ENCODE measurements around the gene SFI1. TPM values are rescaled to one million over a fixed set of nuclear protein-coding genes. Genes with fewer than 3 reads are reported as not detected.
A peak's percentile ranks its signal among the peaks of the same experiment; 100 is the strongest.

Gene SFI1
- total and polyA plus RNA-seq, 4 donors: 14.0 to 46.0 (median 32.7) TPM

DNA sequence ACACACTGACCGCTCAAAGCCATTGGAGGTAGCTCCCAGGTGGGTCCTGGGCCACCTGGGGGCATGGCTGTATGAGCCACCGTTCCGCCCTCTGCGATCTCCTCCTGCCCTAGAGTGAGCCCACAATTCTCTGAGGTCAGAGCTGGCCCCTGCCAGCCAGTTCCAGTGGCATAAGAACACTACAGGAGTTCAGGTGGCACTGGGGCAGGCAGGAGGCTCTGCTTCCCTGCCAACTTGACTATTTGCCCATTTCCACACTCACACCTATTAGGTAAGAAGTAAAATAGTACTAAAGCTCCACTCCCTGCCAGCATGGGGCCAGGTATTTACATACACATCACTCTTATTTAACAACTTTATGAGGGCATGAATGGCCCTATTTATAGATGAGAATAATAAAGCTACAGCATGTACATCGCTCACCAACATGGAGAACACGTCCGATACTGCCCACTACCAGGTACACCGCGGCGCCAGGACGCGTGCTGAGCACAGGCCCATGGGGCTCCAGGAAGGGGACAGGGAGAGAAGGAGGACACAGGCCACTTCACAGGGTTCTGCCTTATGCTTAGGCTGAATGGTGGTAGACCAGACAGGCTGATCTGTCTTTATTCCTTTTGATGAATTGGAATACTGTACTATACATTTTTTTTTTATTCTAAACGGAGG lies 139.4 kb downstream of the SFI1 start:
- no peak overlapping the region for H3K4me3 ChIP-seq
- WGBS, 2 donors: 78 to 86% methylated on average over 13 of the region's 13 CpGs
- H3K9me3 ChIP-seq (ENCODE audit: control insufficient read depth in 4 of 4, insufficient read depth in 3 of 4, low read length in 3 of 4): no peaks in the 10 kb centered on the region
- TF ChIP-seq, protein P1, sequence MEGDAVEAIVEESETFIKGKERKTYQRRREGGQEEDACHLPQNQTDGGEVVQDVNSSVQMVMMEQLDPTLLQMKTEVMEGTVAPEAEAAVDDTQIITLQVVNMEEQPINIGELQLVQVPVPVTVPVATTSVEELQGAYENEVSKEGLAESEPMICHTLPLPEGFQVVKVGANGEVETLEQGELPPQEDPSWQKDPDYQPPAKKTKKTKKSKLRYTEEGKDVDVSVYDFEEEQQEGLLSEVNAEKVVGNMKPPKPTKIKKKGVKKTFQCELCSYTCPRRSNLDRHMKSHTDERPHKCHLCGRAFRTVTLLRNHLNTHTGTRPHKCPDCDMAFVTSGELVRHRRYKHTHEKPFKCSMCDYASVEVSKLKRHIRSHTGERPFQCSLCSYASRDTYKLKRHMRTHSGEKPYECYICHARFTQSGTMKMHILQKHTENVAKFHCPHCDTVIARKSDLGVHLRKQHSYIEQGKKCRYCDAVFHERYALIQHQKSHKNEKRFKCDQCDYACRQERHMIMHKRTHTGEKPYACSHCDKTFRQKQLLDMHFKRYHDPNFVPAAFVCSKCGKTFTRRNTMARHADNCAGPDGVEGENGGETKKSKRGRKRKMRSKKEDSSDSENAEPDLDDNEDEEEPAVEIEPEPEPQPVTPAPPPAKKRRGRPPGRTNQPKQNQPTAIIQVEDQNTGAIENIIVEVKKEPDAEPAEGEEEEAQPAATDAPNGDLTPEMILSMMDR (IDR thresholded peaks at IDR 0.05; ENCODE audit: control extremely low read depth, extremely low read depth): no peak
- no peak for ATAC-seq (ENCODE audit: insufficient read depth, low FRiP score)
- H3K9ac ChIP-seq (ENCODE audit: insufficient read depth in 1 of 2, low read length in 2 of 2): no peak overlapping the region
- peaks cover 0 to 3% (median 0%) of the 10 kb centered on the region in 4 donors for H3K36me3 ChIP-seq (ENCODE audit: control insufficient read depth in 4 of 4, insufficient read depth in 4 of 4, low read length in 4 of 4)
- DNase-seq: no peak
- no peaks in the 10 kb centered on the region for H3K27me3 ChIP-seq (ENCODE audit: control insufficient read depth in 3 of 3, insufficient read depth in 3 of 3, low read length in 2 of 3)
- H3K4me1 ChIP-seq (ENCODE audit: control insufficient read depth in 5 of 5, insufficient read depth in 5 of 5, low read length in 5 of 5): peaks cover 0 to 7% (median 0%) of the 10 kb centered on the region in 5 donors
- peak overlapping the region in 1 of 2 donors; percentile 75 for H3K27ac ChIP-seq (ENCODE audit: low read depth in 1 of 2, low read length in 1 of 2)

DNA sequence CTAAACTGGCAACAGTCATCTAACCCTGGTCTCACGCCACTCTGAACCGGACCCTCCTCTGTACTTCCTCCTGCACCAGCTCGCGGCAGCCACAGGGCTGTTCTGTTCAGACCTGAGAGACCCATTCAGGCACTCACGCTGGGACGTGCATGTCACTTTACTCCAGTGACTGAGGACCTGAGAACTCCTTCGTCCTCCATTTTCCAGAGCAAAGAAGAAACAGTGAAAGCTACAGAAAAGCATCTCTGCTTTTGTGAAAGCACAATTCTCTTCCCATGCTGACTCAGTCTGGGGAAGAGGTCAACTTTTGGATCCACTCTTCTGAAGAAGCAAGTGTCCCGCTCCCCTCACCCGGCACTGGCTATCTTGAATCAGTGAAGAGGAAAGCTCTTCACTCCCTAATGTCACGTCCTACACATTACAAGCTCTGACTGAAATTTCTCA lies 141.1 kb downstream of the SFI1 start:
- no peaks in the 10 kb centered on the region for H3K4me1 ChIP-seq (ENCODE audit: control insufficient read depth in 5 of 5, insufficient read depth in 5 of 5, low read length in 5 of 5)
- H3K27me3 ChIP-seq (ENCODE audit: control insufficient read depth in 3 of 3, insufficient read depth in 3 of 3, low read length in 2 of 3): no peaks in the 10 kb centered on the region
- no peak overlapping the region for H3K9ac ChIP-seq (ENCODE audit: insufficient read depth in 1 of 2, low read length in 2 of 2)
- peaks cover 0 to 4% (median 1%) of the 10 kb centered on the region in 4 donors for H3K36me3 ChIP-seq (ENCODE audit: control insufficient read depth in 4 of 4, insufficient read depth in 4 of 4, low read length in 4 of 4)
- TF ChIP-seq, protein P1 (IDR thresholded peaks at IDR 0.05; ENCODE audit: control extremely low read depth, extremely low read depth): no peak
- H3K9me3 ChIP-seq (ENCODE audit: control insufficient read depth in 4 of 4, insufficient read depth in 3 of 4, low read length in 3 of 4): no peaks in the 10 kb centered on the region
- peak overlapping the region; percentile 15 to 92 for H3K27ac ChIP-seq (ENCODE audit: low read depth in 1 of 2, low read length in 1 of 2)
- WGBS, 2 donors: 34 to 56% methylated on average over 10 of the region's 10 CpGs
- no peak overlapping the region for H3K4me3 ChIP-seq
- DNase-seq (no peak), ATAC-seq (ENCODE audit: insufficient read depth, low FRiP score) (peak; percentile 39)

DNA sequence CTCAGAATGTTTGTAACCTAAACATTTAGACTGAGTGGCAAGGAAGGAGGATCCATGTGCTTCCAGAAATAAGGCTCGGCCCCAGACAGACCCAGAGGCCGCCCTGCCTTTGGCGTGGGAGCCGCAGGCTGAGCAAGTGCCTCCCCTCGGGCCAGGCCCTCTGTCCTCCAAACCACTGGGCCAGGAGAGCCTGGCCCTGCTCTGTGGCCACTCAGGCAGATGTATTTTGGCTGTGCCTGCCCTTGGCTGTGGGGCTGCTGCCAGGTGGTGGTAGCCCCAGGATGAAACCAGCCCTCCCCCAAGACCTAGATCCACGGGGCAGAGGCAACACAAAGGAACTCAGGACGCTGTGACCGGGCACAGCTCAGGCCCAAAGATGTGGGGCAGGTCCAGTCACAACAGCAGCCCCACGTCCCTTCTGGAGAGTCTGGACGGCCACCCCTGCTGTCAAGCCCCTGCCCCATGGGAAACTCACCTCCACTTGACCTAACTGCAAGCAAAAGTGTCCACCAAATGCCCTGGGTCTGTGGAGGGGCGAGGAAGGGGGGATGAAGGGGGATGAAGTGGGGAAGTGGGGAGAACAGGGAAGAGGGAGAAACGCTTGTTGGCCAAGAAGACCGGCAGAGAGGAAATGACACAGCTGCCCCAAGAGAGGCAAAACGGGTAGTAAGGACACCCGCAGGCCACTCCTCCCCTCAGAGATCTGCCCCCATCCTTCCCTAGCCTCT lies 141.7 kb downstream of the SFI1 start:
- peaks cover 0 to 4% (median 0%) of the 10 kb centered on the region in 4 donors for H3K36me3 ChIP-seq (ENCODE audit: control insufficient read depth in 4 of 4, insufficient read depth in 4 of 4, low read length in 4 of 4)
- H3K27me3 ChIP-seq (ENCODE audit: control insufficient read depth in 3 of 3, insufficient read depth in 3 of 3, low read length in 2 of 3): no peaks in the 10 kb centered on the region
- ATAC-seq (ENCODE audit: insufficient read depth, low FRiP score): peak; percentile 51
- H3K27ac ChIP-seq (ENCODE audit: low read depth in 1 of 2, low read length in 1 of 2): peak overlapping the region; percentile 15 to 92
- TF ChIP-seq, protein P1 (IDR thresholded peaks at IDR 0.05; ENCODE audit: control extremely low read depth, extremely low read depth): no peak
- no peak overlapping the region for H3K4me3 ChIP-seq
- WGBS, 2 donors: 25 to 56% methylated on average over 15 of the region's 15 CpGs
- H3K9ac ChIP-seq (ENCODE audit: insufficient read depth in 1 of 2, low read length in 2 of 2): no peak overlapping the region
- no peaks in the 10 kb centered on the region for H3K9me3 ChIP-seq (ENCODE audit: control insufficient read depth in 4 of 4, insufficient read depth in 3 of 4, low read length in 3 of 4)
- no peak for DNase-seq
- H3K4me1 ChIP-seq (ENCODE audit: control insufficient read depth in 5 of 5, insufficient read depth in 5 of 5, low read length in 5 of 5): no peaks in the 10 kb centered on the region
